ENCODE measurements around the gene ASB13. TPM values are rescaled to one million over a fixed set of nuclear protein-coding genes. Genes with fewer than 3 reads are reported as not detected.

The ASB13 gene
- polyA plus RNA-seq, 1 of the 3 experiments (the other 2 are of a cell fraction) = 9.2 TPM

GRCh38 chr10:5631936-5632335, 34.5 kb downstream of the ASB13 start:
- no peak overlapping the region for H3K27ac ChIP-seq (ENCODE audit: low read depth in 2 of 2, low read length in 1 of 2)
- peaks cover 0 to 3% of the 10 kb centered on the region in 2 experiments; a peak in 1 of 4 replicates for H3K4me1 ChIP-seq (ENCODE audit: control insufficient read depth in 1 of 2, insufficient read depth in 2 of 2, low read depth in 1 of 2, low read length in 1 of 2)
- no peaks in the 10 kb centered on the region for H3K36me3 ChIP-seq (replicated peaks in 1 of 2; ENCODE audit: control insufficient read depth in 1 of 2, insufficient read depth in 2 of 2, low read length in 1 of 2)
- no peaks in the 10 kb centered on the region for H3K9me2 ChIP-seq
- H3K79me2 ChIP-seq (ENCODE audit: insufficient read depth) = no peaks in the 10 kb centered on the region
- CTCF ChIA-PET = interaction anchor here (2.2 to 11.8 kb wide), 2 partner anchors 9 to 192 kb away, joined by 9 to 449 read pairs; no protein-coding TSS in a partner anchor
- POLR2A ChIA-PET = no interaction called here
- no peak overlapping the region for H3K4me3 ChIP-seq (ENCODE audit: low read depth in 2 of 2, low read length in 1 of 2)
- no peak overlapping the region for H2AFZ ChIP-seq (ENCODE audit: low read depth)
- no peak overlapping the region for H3K9ac ChIP-seq
- TF ChIP-seq EZH2phosphoT487 (IDR thresholded peaks at IDR 0.05; ENCODE audit: borderline replicate concordance, low read depth) (no peak), EP300 (IDR thresholded peaks at IDR 0.05; ENCODE audit: borderline replicate concordance in 1 of 2, low read depth in 1 of 2, low read length in 1 of 2) (no peak), TAF1 (IDR thresholded peaks at IDR 0.05; ENCODE audit: borderline replicate concordance, low read depth, low read length) (no peak), REST (IDR thresholded peaks at IDR 0.05; ENCODE audit: low read depth, low read length) (no peak), NRF1 (IDR thresholded peaks at IDR 0.05; ENCODE audit: low read depth, low read length) (no peak), RAD21 (IDR thresholded peaks at IDR 0.05; ENCODE audit: low read length) (no peak), FOXJ3 (CRISPR knock-in tag; IDR thresholded peaks at IDR 0.05) (no peak), ELF1 (IDR thresholded peaks at IDR 0.05) (no peak), CHD2 (IDR thresholded peaks at IDR 0.05; ENCODE audit: low read length, partially characterized antibody) (no peak), RCOR1 (IDR thresholded peaks at IDR 0.05; ENCODE audit: low read length) (no peak), MAX (IDR thresholded peaks at IDR 0.05; ENCODE audit: low read depth) (no peak), JUND (IDR thresholded peaks at IDR 0.05) (no peak), USF1 (IDR thresholded peaks at IDR 0.05; ENCODE audit: borderline replicate concordance, low read depth) (no peak), GABPA (IDR thresholded peaks at IDR 0.05; ENCODE audit: low read depth) (no peak)
- no peaks in the 10 kb centered on the region for H4K20me1 ChIP-seq (ENCODE audit: insufficient read depth)
- no peak overlapping the region for H3K4me2 ChIP-seq
- 62% methylated on average over 8 of the region's 10 CpGs for WGBS (ENCODE audit: low lambda C conversion rate)
- no peak for DNase-seq
- H3F3A ChIP-seq (replicated peaks; ENCODE audit: insufficient read depth) = no peaks in the 10 kb centered on the region
- H3K27me3 ChIP-seq (ENCODE audit: insufficient read depth) = no peaks in the 10 kb centered on the region
- H3K9me3 ChIP-seq = no peaks in the 10 kb centered on the region

- Histone ChIP-seq H3K27me3 (ENCODE audit: insufficient read depth) (no peaks in the 10 kb centered on the region), H3K79me2 (ENCODE audit: insufficient read depth) (no peaks in the 10 kb centered on the region), H3K36me3 (replicated peaks in 1 of 2; ENCODE audit: control insufficient read depth in 1 of 2, insufficient read depth in 2 of 2, low read length in 1 of 2) (no peaks in the 10 kb centered on the region), H3K9ac (no peak overlapping the region), H2AFZ (ENCODE audit: low read depth) (no peak overlapping the region), H3K9me3 (no peaks in the 10 kb centered on the region), H4K20me1 (ENCODE audit: insufficient read depth) (no peaks in the 10 kb centered on the region), H3K4me2 (no peak overlapping the region), H3K27ac (ENCODE audit: low read depth in 2 of 2, low read length in 1 of 2) (no peak overlapping the region), H3K9me2 (no peaks in the 10 kb centered on the region), H3K4me3 (ENCODE audit: low read depth in 2 of 2, low read length in 1 of 2) (peak overlapping the region in 1 of 2 experiments; percentile 32; a peak in 1 of 4 replicates), H3K4me1 (ENCODE audit: control insufficient read depth in 1 of 2, insufficient read depth in 2 of 2, low read depth in 1 of 2, low read length in 1 of 2) (peaks cover 0 to 3% of the 10 kb centered on the region in 2 experiments; a peak in 1 of 4 replicates), H3F3A (replicated peaks; ENCODE audit: insufficient read depth) (no peaks in the 10 kb centered on the region)
- POLR2A ChIA-PET = no interaction called here
- CTCF ChIA-PET = interaction anchor here (0.6 to 11.8 kb wide), 34 partner anchors 9 to 776 kb away, joined by 3 to 449 read pairs (median 4); partner anchors contain the start of genes ASB13 and TASOR2
- 92% methylated on average over 8 of the region's 8 CpGs for WGBS (ENCODE audit: low lambda C conversion rate)
- no peak for DNase-seq
- TF ChIP-seq MAX (IDR thresholded peaks at IDR 0.05; ENCODE audit: low read depth) (no peak), RCOR1 (IDR thresholded peaks at IDR 0.05; ENCODE audit: low read length) (no peak), GATA2 (CRISPR knock-in tag; IDR thresholded peaks at IDR 0.05) (no peak), TCF12 (IDR thresholded peaks at IDR 0.05) (no peak), SMC3 (IDR thresholded peaks at IDR 0.05; ENCODE audit: low read depth, low read length) (no peak), FOXM1 (IDR thresholded peaks at IDR 0.05; ENCODE audit: low read depth) (no peak), TAF1 (IDR thresholded peaks at IDR 0.05; ENCODE audit: borderline replicate concordance, low read depth, low read length) (no peak), MEF2A (IDR thresholded peaks at IDR 0.05; ENCODE audit: borderline replicate concordance, low read depth) (no peak), TEAD4 (IDR thresholded peaks at IDR 0.05; ENCODE audit: borderline replicate concordance, insufficient read depth) (no peak), CTCF (IDR thresholded peaks at IDR 0.05) (no peak), IRF3 (IDR thresholded peaks at IDR 0.05; ENCODE audit: low read depth, low read length) (no peak)
These were observed 36.3 kb downstream of the ASB13 start for GRCh38 chr10:5630112-5630436.
